Measurements from ENCODE around the gene RNU1-1. TPM values are rescaled to one million over a fixed set of nuclear protein-coding genes. Genes with fewer than 3 reads are reported as not detected.

The RNU1-1 gene
- total and polyA plus RNA-seq, 10 of the 15 experiments (the other 5 are each of a cell fraction or from before 2014, with no cell fraction given), result under 0.01 to 20,946 (median 4.7) TPM; not detected in 2

DNA sequence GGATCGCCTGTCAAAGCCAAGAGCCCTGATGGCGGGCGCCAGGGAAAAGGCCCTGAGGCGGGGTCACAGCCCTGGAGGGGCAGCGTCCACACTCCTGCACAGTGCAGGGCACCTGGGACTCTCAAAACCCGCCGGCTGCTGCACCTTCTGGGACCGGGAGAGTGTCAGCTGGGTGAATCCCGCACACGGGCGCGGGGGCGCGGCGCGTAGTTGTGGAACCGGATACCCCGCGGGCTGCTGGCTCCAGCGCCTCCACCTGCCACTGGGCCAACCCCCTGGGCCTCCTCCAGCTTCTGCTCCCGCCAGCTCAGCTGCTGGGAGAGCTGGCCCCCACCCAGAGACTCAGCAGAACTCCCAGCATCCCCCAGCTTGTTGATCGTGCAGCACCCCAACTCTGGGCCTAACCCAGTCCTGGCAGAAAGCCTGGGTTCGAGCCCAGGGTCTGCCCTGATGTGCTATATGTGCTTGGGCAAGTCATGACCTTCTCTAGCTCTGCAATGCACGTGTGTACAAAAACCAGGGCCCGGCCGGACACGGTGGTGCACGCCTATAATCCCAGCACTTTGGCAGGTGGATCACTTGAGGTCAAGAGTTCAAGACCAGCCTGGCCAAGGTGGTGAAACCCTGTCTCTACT, 39.8 kb downstream of the RNU1-1 start:
- intact Hi-C loops (cut with micrococcal nuclease; ENCODE audit: unreplicated experiment) (no loop called here), in situ Hi-C loops (cut with MboI) (no loop called here)
- DNase-seq (ENCODE audit: low read depth, low spot score), result no peak
- no peaks in the 10 kb centered on the region for H3K4me1 ChIP-seq (ENCODE audit: control insufficient read depth, insufficient read depth, low read length)
- ChIA-PET RAD21 (ENCODE audit: unreplicated experiment) (no interaction called here), CTCF (no interaction called here), SMC1A (ENCODE audit: uncharacterized antibody, unreplicated experiment) (no interaction called here), POLR2A (no interaction called here)
- no peak overlapping the region for H3K9ac ChIP-seq (ENCODE audit: control insufficient read depth, insufficient read depth, low read length)
- no peak overlapping the region for H3K4me3 ChIP-seq
- no peaks in the 10 kb centered on the region for H3K79me2 ChIP-seq (ENCODE audit: control insufficient read depth, insufficient read depth, low read length)
- no peak overlapping the region for H2AFZ ChIP-seq (ENCODE audit: control insufficient read depth, low read depth, low read length)
- no peaks in the 10 kb centered on the region for H3K27me3 ChIP-seq (replicated peaks in 1 of 2; ENCODE audit: control insufficient read depth in 2 of 2, insufficient read depth in 2 of 2, low read length in 1 of 2)
- ATAC-seq, result no peak
- H3K36me3 ChIP-seq (ENCODE audit: control insufficient read depth in 2 of 2, insufficient read depth in 2 of 2, low read length in 1 of 2), result no peaks in the 10 kb centered on the region; a peak in 1 of 4 replicates
- no peak overlapping the region for H3K27ac ChIP-seq (ENCODE audit: control insufficient read depth, insufficient read depth)
- 87% methylated on average over 24 of the region's 28 CpGs for WGBS (ENCODE audit: insufficient coverage, insufficient replicate concordance, low lambda C conversion rate, missing lambda C conversion rate)
- no peak for FAIRE-seq
- TF ChIP-seq, protein P1, sequence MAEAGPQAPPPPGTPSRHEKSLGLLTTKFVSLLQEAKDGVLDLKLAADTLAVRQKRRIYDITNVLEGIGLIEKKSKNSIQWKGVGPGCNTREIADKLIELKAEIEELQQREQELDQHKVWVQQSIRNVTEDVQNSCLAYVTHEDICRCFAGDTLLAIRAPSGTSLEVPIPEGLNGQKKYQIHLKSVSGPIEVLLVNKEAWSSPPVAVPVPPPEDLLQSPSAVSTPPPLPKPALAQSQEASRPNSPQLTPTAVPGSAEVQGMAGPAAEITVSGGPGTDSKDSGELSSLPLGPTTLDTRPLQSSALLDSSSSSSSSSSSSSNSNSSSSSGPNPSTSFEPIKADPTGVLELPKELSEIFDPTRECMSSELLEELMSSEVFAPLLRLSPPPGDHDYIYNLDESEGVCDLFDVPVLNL (IDR thresholded peaks at IDR 0.05; ENCODE audit: low read depth, low read length), result no peak
- TF ChIP-seq SIN3A (IDR thresholded peaks at IDR 0.05; ENCODE audit: low read depth, low read length) (no peak), CBX5 (IDR thresholded peaks at IDR 0.05; ENCODE audit: low read depth) (no peak), SIX5 (IDR thresholded peaks at IDR 0.05; ENCODE audit: low read depth, low read length, severe bottlenecking) (no peak), IKZF2 (IDR thresholded peaks at IDR 0.05) (no peak), WRNIP1 (IDR thresholded peaks at IDR 0.05; ENCODE audit: borderline replicate concordance, low read depth, low read length) (no peak), TBL1XR1 (IDR thresholded peaks at IDR 0.05; ENCODE audit: low read depth, low read length) (no peak), SMARCA5 (IDR thresholded peaks at IDR 0.05) (no peak), FOXM1 (IDR thresholded peaks at IDR 0.05; ENCODE audit: low read depth, low read length) (no peak)
- TF ChIP-seq, protein P2, sequence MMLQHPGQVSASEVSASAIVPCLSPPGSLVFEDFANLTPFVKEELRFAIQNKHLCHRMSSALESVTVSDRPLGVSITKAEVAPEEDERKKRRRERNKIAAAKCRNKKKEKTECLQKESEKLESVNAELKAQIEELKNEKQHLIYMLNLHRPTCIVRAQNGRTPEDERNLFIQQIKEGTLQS (IDR thresholded peaks at IDR 0.05; ENCODE audit: borderline replicate concordance, extremely low read depth, low read depth, low read length), result no peak
- TF ChIP-seq, protein P3, sequence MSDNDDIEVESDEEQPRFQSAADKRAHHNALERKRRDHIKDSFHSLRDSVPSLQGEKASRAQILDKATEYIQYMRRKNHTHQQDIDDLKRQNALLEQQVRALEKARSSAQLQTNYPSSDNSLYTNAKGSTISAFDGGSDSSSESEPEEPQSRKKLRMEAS (IDR thresholded peaks at IDR 0.05; ENCODE audit: low read depth, low read length), result no peak
- H3K4me2 ChIP-seq (ENCODE audit: control insufficient read depth, insufficient read depth), result no peak overlapping the region
- H4K20me1 ChIP-seq (ENCODE audit: control insufficient read depth, insufficient read depth), result no peaks in the 10 kb centered on the region
- no TSS peak for BruUV-seq (replicated peaks)
- no peaks in the 10 kb centered on the region for H3K9me3 ChIP-seq (replicated peaks; ENCODE audit: control insufficient read depth, insufficient read depth, low read length)

Data from GM12878 (cell line).